Activated T-cell treated with anti-CD3 and anti-CD28 coated beads for 1 hour (primary cell): ENCODE results near the gene PWWP2B.

Experiments used
- DNase-seq: peaks from one replicate; pipeline ENCODE4 v3.0.0-alpha.2; 2020; ENCODE audit warnings: low read depth

PWWP2B gene

DNA sequence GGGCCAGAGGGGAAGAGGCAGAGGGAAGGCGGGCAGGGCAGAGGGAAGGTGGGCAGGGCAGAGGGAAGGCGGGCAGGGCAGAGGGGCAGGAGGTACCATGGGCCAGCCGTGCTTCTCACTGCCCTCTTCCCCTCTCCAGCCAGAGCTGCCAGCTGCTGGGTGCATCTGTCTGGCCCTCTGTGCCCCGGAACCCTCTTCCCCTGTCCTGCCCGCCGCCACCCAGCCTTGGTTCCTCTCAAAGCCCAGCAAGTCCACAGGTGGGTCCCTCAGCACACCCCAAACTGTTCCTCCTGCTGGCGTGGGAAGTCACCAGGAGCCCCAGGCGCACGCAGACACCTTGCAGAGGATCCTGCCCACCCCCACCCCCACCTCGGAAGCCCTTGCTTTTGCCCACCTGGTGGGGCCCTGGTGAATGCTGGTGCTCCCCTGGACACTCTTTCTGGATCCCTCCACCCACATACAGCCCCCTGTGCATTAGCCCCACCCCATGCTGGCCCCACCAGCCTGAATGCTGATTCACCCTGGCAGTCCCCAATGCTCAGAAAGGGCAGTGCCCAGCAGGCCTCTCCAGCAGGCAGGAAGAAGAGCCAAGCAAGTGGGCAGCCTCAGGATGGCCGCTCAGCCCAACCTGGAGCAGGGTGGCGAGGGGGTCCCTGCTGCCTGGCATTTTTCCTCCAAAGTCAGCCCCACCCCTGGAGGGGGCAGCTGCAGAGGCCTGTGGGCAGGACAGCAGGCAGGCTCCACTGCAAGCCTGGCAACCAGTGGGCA, 1.9 kb upstream of the PWWP2B start:
- DNase-seq: no peak

DNA sequence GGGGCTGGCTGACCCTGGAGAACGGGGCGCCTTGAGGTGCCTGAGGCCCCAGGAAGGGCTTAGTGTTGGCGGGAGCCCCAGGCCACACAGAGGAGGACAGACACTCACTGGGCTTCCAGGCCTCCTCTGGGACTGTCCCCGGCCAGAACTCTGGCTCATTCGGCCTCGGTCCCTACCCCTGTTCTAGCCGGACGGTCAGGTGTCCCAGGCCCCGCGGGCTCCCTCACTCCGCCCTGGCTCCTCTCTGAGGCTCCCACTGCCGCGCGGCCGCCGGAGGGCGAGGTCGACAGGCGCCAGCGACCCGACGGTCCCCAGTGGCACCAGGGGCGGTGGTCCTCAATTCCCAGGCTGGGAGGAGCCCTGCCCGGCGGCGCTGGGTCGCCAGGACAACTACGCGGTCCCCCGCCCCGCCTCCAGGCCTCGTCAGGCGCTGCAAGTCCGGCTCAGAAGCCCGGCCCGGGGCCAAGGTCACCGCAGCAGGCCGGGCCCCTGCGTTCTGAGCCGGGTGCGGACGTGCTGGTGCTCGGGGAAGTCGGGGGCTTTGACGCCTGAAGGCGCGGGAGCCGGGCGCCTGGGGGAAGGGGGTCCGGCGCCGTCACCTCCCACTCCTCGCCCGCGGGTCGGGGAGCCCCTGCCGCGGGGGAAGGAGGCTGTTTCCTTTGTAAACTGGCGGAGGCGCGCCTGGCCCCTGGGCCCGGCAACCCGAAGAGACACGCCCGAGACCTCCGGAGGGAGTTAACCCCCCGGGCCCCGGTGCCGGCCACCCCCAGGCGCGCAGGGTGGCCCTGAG, 1.1 kb upstream of the PWWP2B start:
- no peak for DNase-seq

GRCh38 chr10:132396494-132397035, 435 bp upstream of the PWWP2B start:
- DNase-seq: peak; percentile 55

DNA sequence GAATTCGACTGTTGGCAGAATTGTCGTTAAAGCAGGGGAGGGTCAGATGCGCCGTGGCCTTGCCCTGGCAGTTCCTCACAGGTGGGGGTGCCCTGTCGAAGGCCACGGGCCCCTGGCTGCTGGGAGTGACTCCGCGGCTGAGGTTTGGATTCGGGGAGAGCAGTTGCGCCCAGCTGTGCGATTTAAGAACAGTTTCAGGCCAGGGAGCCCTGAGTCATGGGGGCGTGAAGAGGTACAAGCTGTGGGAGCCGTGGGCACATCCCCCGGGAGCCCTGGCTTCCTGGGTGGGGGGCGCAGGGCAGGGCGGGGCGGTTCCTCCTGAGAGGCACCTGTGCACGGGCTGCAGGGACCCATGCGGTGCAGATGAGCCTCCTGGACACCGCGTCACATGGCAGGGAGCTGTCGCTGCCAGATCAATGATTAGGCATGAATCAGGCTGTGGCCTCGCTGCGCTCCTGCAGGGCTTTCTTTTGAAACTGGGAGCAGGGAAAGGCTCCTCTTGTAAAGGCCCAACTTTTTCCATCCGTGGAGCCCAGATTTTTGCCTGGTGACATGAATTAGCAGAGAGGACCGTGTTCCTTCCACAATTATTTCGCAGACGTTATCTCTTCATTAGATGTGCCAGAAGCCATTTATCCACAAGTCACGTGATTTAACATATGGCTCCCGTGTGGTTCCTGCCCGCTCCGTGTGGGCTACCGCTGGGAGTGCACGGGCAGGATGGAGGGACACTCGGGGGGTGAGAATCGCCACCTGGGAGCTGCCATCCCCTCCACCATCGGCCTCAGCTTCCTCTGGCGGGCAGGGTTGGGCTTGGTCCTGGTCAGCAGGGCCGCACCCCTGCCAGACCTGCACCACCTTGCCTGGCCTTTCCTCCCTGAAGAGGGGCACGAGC, 918 bp downstream of the PWWP2B start:
- no peak for DNase-seq

- no peak for DNase-seq
These were observed 1.6 kb downstream of the PWWP2B start for GRCh38 chr10:132398566-132398991.

GRCh38 chr10:132399117-132400035, 2.4 kb downstream of the PWWP2B start:
- DNase-seq: no peak

- no peak for DNase-seq
These were observed 3.1 kb downstream of the PWWP2B start for GRCh38 chr10:132400041-132400546.

- no peak for DNase-seq
These were observed 3.6 kb downstream of the PWWP2B start for GRCh38 chr10:132400547-132401151.

DNA sequence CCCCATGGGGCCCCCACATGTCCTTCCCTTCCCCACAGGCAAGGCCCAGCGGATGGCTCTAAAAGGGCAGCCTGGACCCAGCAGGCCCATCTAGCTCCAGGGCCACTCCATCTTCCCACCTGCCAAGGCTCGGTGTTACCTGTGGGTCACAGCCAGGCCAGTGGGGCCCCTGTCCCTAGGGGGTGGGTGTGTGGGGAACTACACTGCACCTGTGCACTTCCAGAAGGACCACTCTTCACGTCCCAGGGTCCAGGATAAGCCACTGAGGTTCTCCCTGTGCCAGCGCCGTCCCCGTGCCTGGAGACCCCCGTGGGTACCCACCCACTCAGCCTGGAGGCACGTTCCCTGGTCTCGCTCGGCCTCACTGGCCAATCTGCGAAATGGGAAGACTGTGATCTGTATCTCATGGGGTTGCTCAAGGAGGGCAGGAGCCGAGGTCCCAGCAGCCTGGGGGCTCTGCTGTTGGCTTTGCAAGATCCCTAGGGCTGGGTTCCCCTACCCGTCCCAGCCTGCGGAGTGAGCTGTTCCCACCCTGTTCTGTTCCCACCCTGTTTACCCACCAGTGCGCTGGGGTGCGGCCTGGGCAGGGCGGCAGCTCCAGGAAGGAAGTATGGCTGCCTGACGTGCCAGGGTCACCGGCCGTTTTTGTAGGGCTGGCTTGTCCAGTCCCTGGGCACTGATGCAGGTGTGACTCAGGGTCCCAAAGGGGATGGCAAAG, 4.6 kb downstream of the PWWP2B start:
- no peak for DNase-seq

- DNase-seq: no peak
These were observed 5.8 kb downstream of the PWWP2B start for GRCh38 chr10:132402781-132403241.

DNA sequence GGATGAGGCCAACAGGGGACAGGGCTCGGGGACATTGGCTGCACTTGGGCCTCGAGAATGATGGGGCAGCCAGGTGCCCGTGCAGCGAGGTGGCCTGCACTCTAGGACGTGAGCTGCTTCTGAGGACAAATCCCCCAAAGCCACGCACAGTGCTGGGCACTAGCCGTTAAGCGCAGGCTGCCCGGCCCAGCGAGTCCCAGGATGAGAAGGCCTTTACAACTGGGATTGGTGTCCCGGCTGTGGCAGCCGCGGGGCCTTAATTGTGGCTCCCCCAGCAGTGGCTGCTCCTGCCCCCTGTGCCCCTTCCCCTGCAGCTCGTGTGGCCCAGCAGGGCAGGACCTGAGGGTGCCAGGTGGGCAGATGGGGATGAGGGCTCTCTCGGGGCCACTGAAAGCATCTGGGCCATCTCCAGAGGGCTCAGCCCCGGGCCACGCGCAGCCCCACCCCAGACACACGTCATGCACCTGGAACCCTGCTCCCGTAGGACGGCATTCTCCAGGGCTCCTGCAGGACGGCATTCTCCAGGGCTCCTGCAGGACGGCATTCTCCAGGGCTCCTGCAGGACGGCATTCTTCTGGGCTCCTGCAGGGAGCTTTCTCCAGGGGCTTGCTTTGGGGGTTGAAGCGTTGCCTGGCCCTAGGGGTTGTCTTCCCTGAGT, 6.6 kb downstream of the PWWP2B start:
- no peak for DNase-seq

DNA sequence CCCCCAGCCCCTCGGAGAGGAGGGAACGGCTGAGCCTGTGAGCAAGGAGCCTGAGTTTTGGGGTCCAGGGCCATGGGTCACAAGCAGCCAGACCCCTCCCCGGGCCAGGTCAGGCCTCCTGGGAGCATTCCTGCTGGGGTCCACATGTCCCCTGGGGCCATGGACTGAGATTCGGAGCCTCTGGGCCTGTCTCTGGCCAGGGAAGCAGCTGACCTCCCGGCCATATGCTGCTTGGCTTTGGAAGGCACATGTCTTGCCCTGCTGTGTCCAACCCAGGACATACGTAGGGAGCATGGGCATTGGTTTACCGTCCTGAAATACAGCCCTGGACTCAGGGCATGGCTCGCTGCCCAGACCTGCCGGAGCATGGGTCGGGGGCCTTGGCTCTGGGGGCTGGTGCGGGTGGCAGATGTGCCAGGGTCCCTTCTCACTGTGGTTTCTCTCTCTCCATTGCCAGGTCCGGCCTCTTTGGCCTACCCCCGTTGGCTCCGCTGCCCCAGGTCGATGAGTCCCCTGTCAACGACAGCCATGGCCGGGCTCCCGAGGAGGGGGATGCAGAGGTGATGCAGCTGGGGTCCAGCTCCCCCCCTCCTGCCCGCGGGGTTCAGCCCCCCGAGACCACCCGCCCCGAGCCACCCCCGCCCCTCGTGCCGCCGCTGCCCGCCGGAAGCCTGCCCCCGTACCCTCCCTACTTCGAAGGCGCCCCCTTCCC, 7.3 kb downstream of the PWWP2B start:
- DNase-seq: no peak

GRCh38 chr10:132404911-132405462, 8.0 kb downstream of the PWWP2B start:
- no peak for DNase-seq

DNA sequence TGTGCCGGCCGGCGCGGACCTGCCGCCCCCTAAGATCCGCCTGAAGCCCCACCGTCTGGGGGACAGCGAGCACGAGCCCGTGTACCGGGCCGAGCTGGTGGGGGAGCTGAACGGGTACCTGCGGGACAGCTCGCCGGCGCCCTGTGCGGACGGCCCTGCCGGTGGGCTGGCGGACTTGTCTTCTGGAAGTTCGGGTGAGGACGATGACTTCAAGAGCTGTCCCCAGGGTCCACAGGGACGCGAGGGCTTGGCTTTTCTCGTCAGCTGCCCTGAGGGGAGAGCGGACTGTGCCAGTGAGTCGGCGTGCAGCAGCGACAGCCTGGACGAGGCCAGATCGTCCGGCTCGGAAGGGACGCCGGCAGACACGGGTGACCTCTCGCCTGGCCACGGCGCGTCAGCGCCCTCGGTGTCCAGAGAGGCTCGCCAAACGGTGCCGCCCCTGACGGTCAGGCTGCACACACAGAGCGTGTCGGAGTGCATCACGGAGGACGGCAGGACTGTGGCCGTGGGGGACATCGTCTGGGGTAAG, 8.5 kb downstream of the PWWP2B start:
- no peak for DNase-seq

DNA sequence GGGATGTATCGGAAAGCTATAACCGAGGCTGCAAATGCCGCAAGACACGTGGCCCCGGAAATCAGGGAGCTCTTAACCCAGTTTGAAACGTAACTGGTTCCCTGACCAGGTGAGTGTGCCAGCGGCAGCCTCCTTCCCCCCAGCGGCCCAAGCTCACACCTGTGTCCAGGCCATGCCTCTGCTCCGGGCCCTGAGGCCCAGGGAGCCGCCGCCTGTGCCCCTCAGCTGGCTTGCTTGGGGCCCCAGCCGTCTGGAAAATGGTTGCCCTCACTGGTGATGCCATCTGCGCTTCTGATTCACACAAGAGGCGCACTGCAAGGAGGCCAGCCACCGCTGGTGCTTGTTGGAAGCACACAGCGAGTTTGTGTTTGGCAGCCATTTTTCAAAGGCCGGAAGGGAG, 9.2 kb downstream of the PWWP2B start:
- no peak for DNase-seq

GRCh38 chr10:132406750-132407149, 9.8 kb downstream of the PWWP2B start:
- DNase-seq: no peak

GRCh38 chr10:132407243-132407746, 10.3 kb downstream of the PWWP2B start:
- DNase-seq: no peak
